Lower lobe of right lung (tissue), 2 donors: Measurements from ENCODE around the gene ADAMTS8. TPM values are rescaled to one million over a fixed set of nuclear protein-coding genes. Genes with fewer than 3 reads are reported as not detected.

Source experiments
- ATAC-seq, 2 donors: fragments of 200-7000 bp; cut with Tn5 transposase; one replicate each; pipeline ENCODE4 v1.9.1; 2020 to 2022; ENCODE audit warnings: mild to moderate bottlenecking in 2 of 2, moderate library complexity in 2 of 2
- DNase-seq: peaks from one replicate; pipeline ENCODE4 v3.0.0-alpha.2; 2020
- H3K27ac ChIP-seq: fragments of 200-600 bp; one replicate; pipeline ENCODE4 v1.8.0; 2022
- H3K27me3 ChIP-seq: fragments of 200-600 bp; one replicate; pipeline ENCODE4 v1.8.0; 2022; ENCODE audit warnings: low read depth
- H3K36me3 ChIP-seq: fragments of 200-600 bp; one replicate; pipeline ENCODE4 v1.8.0; 2022; ENCODE audit warnings: mild to moderate bottlenecking
- H3K4me1 ChIP-seq: fragments of 200-600 bp; one replicate; pipeline ENCODE4 v1.8.0; 2022
- H3K4me3 ChIP-seq: fragments of 200-600 bp; one replicate; pipeline ENCODE4 v1.8.0; 2022; ENCODE audit warnings: mild to moderate bottlenecking
- H3K9me3 ChIP-seq: fragments of 200-600 bp; one replicate; pipeline ENCODE4 v1.8.0; 2022
- intact Hi-C: fragments of 100-400 bp; cut with DNase I; formaldehyde crosslinking; loops from one replicate; pipeline ENCODE4 v1.11.0; 2022
- total RNA-seq: library from RNA; stranded (reverse); fragmentation: NEBNext Ultra II Directional; extraction: Animal tissue kit (Norgen Biotek cat#: 25700); gene quantifications from one replicate; pipeline ENCODE4 v1.2.1, GENCODE V29; 2021
- TF ChIP-seq, protein P1 (sequence below): fragments of 200-600 bp; IDR thresholded peaks from one replicate; pipeline ENCODE4 v1.8.0; 2022; ENCODE audit warnings: antibody characterized with exemption, mild to moderate bottlenecking
- donor health status: DM: no; HTN: yes; CAD: no; lungs with severe emphysema.

ADAMTS8 gene
- total RNA-seq, 1 donor from 2014 or later: 23.0 TPM

DNA sequence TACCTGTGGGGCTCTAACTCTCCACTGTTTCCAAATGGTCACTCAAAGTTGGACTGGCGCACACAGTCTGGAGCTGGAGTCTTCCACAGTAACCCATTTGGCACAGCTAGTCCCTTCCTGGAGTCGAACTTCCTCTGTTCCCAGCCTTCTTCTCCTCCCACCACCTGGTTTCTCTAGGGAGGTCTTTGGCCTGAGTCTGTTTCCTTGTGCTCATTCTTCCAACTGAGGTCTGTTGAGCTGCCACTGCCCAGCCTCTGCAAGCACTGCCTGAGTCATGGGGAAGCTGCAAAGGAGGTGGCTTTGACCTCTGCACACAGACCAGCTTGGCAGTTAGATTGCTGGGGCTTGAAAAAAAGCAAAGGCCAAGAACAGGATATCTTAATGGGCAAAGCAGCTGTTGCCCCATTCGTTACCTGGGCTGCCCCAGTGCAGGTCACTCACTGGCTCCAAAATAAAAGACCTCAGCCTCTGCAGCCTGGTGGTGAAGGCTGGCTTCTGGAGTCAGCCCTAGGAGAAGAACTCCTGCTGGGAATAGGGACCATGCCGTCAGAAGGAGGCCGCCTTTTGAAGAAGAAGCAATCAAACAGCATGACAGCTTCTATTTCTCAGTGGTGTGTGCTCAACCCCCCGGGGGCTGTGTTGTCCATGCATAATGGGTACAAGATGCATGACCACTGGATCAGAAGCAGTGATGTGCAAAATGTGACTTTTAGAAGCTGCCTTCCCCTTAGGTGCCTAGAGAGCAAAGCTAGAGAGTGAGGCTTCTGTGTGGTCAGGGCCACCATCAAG is 23.0 kb upstream of the ADAMTS8 start:
- intact Hi-C loops: no loop called here
- H3K27ac ChIP-seq: peak overlapping the region; percentile 65
- H3K36me3 ChIP-seq: no peaks in the 10 kb centered on the region
- H3K9me3 ChIP-seq: no peaks in the 10 kb centered on the region
- DNase-seq: no peak
- ATAC-seq: no peak
- H3K4me3 ChIP-seq: peak overlapping the region; percentile 65
- H3K4me1 ChIP-seq: peaks cover 39% of the 10 kb centered on the region
- TF ChIP-seq, protein P1, sequence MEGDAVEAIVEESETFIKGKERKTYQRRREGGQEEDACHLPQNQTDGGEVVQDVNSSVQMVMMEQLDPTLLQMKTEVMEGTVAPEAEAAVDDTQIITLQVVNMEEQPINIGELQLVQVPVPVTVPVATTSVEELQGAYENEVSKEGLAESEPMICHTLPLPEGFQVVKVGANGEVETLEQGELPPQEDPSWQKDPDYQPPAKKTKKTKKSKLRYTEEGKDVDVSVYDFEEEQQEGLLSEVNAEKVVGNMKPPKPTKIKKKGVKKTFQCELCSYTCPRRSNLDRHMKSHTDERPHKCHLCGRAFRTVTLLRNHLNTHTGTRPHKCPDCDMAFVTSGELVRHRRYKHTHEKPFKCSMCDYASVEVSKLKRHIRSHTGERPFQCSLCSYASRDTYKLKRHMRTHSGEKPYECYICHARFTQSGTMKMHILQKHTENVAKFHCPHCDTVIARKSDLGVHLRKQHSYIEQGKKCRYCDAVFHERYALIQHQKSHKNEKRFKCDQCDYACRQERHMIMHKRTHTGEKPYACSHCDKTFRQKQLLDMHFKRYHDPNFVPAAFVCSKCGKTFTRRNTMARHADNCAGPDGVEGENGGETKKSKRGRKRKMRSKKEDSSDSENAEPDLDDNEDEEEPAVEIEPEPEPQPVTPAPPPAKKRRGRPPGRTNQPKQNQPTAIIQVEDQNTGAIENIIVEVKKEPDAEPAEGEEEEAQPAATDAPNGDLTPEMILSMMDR: no peak
- peaks cover 33% of the 10 kb centered on the region for H3K27me3 ChIP-seq

DNA sequence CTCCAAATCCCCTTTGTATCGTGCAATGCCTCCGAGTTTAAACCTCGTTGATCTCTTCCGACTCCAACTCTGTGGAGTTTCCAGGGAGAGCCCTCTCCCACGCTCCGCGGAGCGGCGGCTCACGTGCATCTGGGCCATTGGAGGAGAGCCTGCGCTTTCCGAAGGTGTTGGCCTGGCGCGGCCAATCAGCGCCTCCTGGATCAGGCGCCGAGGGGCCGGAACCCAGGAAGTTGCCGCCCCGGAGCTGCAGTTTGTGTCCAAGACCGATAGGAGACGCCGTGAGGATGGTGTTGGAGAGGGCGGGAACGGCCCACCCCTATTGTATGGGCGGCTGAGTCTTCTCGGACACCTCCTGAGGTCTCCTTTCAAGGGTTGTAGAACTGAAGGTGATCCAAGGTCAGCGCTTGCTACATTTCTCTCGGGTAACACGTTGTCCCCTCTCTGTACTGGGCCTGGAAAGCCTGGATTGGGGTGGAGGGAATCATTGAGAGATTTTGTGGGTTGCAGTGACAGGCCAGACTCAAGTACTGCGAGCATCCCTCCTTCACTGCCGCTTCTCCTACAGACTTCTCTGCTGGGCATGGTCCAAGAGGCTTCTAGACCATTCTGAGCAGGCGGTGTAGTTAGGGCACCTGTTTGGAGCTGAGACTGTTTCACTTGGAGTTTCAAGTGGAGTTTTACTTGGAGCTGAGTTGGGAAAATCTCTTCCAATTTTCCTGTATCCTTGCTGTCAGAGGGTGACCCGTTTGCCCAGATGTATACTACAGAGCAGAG is 21.8 kb upstream of the ADAMTS8 start:
- no peaks in the 10 kb centered on the region for H3K36me3 ChIP-seq
- H3K4me3 ChIP-seq: peak overlapping the region; percentile 65
- H3K27me3 ChIP-seq: peaks cover 25% of the 10 kb centered on the region
- intact Hi-C loops: no loop called here
- peak overlapping the region; percentile 74 for H3K27ac ChIP-seq
- TF ChIP-seq, protein P1: peak; percentile 55
- peaks cover 29% of the 10 kb centered on the region for H3K4me1 ChIP-seq
- ATAC-seq (peak; percentile 58 to 79), DNase-seq (peak; percentile 81)
- H3K9me3 ChIP-seq: no peaks in the 10 kb centered on the region

DNA sequence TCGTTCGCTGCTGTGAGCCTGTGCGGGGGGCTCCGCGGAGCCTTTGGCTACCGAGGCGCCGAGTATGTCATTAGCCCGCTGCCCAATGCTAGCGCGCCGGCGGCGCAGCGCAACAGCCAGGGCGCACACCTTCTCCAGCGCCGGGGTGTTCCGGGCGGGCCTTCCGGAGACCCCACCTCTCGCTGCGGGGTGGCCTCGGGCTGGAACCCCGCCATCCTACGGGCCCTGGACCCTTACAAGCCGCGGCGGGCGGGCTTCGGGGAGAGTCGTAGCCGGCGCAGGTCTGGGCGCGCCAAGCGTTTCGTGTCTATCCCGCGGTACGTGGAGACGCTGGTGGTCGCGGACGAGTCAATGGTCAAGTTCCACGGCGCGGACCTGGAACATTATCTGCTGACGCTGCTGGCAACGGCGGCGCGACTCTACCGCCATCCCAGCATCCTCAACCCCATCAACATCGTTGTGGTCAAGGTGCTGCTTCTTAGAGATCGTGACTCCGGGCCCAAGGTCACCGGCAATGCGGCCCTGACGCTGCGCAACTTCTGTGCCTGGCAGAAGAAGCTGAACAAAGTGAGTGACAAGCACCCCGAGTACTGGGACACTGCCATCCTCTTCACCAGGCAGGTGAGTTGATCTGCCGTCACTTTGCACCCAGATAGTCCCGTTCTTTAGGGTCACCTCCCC is 21.0 kb upstream of the ADAMTS8 start:
- Histone ChIP-seq H3K27ac (peak overlapping the region; percentile 74), H3K27me3 (peaks cover 25% of the 10 kb centered on the region), H3K36me3 (no peaks in the 10 kb centered on the region), H3K4me1 (peaks cover 25% of the 10 kb centered on the region), H3K4me3 (peak overlapping the region; percentile 65), H3K9me3 (no peaks in the 10 kb centered on the region)
- intact Hi-C loops: no loop called here
- DNase-seq (no peak), ATAC-seq (peak; percentile 27 to 44)
- TF ChIP-seq, protein P1: no peak

DNA sequence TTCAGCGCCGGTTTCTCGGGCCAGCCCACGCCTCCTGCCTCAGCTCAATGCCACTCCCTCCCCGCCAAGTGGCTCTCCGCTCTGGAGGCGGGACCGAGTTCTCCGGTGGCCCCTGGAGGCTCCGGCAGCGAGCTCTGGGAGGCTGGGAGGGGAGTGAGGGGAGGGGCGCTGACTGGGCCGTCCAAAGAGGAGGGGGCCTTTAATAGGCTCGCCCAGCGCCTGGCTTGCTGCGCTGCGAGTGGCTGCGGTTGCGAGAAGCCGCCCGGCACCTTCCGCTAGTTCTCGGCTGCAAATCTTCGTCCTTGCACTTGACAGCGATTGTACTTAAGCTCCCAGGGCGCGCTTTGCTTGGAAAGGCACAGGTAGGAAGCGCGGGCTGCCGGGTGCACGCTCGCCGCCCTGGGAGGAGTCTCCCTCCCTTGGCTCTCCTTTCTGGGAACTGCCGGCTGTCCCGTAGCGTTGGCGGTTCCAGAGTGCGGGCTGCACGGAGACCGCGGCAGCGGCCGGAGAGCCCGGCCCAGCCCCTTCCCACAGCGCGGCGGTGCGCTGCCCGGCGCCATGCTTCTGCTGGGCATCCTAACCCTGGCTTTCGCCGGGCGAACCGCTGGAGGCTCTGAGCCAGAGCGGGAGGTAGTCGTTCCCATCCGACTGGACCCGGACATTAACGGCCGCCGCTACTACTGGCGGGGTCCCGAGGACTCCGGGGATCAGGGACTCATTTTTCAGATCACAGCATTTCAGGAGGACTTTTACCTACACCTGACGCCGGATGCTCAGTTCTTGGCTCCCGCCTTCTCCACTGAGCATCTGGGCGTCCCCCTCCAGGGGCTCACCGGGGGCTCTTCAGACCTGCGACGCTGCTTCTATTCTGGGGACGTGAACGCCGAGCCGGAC is 20.3 kb upstream of the ADAMTS8 start, which contains the start of gene ADAMTS15:
TSS of gene ADAMTS15 (plus strand) at position 230 of the 894 bp plus-strand sequence. CDS start at position 559, 329 bp downstream.
- peak; percentile 89 for DNase-seq
- intact Hi-C loops: no loop called here

More for the DNA sequence above, 20.3 kb upstream of the ADAMTS8 start, which contains the start of gene ADAMTS15:
- TF ChIP-seq, protein P1: no peak
- ATAC-seq: peak; percentile 93 to 95
- Histone ChIP-seq H3K27me3 (peaks cover 25% of the 10 kb centered on the region), H3K4me3 (peak within 1 kb of the TSS; percentile 65), H3K4me1 (peaks cover 25% of the 10 kb centered on the region), H3K36me3 (no peaks in the 10 kb centered on the region), H3K9me3 (no peaks in the 10 kb centered on the region), H3K27ac (peak within 1 kb of the TSS; percentile 74)
